ENCODE data around the gene SOWAHD.
"Not testable (repeated sequence)": the region's sequence is repeated elsewhere in the genome, so short reads cannot be mapped to it uniquely, and the experiment has no call there.

Gene SOWAHD

DNA sequence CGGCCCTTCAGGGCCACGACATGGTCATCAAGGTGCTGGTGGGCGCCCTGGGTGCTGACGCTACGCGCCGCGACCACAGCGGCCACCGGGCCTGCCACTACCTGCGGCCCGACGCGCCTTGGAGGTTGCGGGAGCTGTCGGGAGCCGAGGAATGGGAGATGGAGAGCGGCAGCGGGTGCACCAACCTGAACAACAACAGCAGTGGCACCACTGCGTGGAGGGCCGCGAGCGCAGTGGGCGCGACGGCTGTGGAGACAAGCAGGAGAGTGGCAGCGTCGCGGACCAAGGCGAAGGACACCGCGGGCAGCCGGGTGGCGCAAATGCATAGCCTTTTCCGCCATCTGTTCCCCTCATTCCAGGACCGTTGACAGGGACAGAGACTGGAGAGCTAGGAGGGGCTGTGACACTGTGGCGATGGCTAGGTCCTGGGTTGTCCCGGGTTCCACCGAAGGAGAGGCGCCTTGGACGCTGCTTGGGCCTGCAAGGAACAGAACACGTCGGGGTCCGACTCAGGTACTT, 919 bp downstream of the SOWAHD start:
- DNase-seq, result no peak

DNA sequence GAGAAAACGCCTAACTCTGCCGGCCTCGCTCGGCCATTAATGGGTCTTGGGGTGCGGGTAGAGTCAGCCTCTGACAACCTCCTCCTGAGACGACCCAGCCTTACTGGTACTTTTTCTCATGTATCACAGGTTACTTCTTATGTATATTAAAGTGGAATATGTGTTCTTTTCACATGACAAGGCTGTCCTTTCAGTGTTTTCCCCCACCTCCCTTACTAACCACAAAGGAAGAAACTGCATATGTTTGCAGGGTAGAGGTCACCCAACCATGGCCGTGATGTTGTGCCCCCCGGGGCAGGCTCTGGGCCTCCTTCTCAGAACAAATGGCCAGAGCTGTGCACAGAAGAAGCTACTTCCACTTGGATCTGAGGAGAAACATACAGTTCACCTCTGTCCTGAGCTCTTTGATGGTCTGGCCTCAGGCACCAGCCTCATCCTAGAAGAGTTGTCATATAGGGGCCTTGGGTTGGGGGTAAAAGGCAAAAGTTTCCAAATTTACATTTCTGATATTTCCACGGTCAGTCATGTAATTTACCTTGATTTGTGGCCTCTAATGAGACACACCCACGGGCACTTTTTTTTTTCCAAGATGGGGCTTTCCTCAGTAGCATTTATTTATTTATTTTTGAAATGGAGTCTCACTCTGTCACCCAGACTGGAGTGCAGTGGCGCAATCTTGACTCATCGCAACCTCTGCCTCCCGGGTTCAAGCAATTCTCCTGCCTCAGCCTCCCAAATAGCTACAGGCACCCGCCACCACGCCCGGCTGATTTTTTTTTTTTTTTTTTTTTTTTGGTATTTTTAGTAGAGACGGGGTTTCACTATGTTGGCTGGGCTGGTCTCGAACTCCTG, 1.9 kb downstream of the SOWAHD start:
- DNase-seq, result no peak

DNA sequence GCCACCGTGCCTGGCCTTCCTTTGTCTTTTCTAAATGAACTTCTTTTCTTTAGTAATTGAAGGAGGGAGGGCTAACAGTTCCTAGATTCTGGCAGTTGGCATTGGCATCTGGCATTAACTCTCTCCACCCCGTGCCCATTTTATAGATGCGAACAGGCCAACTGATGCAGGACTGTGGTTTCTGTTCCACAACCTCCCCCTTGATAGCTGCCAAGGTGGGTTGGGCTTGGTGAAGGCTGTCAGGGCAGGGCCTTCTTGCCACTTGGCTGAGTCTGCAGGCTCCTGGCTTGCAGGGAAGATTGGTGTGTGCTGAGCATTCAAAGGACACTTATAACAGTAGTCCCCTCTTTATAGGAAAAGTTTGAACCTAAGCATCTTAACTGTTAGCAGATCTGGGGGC, 4.3 kb downstream of the SOWAHD start:
- DNase-seq, result no peak

DNA sequence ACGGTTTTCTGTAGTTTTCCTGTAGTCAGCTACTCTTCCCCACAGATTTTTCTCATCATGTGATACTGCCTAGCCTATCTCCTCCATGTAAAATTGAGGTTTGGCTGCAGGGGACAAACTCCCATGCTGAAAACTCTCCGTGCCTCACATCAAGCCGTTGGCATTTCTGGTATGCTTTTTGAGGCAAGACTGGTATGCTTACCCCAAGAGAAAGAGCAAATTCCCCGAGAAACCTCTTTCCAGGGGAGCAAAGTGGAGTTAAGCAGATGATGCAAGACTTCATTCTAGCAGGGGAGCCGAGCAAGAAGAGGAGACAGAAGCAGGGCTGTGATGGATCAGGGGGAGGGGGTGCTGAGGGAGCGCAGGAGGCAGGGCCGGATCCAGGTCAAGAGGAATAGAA, 4.8 kb downstream of the SOWAHD start:
- DNase-seq, result no peak

DNA sequence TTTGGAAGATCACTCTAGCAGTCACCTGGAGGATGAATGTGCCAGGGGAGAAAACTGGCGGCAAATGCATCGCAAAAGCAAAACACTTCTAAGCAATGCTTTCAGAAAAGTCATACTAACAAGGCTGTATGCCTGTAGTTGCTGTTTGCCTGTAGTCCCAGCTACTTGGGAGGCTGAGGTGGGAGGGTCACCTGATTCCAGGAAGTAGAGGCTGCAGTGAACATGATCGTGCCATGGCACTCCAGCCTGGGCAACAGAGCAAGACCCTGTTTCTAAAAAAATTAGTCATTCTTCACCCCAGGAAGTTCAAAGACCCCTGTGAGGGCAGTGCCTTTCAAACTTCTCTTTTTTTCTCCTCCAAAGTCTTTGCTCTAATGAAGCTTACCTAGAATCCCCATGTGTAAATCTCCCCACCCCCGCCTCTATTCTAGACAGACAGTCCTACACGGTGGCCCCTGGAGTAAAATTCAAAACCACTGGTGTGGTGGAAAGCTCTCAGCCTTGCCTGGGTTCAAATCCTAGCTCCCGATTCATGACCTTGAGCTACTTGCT, 5.5 kb downstream of the SOWAHD start:
- DNase-seq, result no peak

DNA sequence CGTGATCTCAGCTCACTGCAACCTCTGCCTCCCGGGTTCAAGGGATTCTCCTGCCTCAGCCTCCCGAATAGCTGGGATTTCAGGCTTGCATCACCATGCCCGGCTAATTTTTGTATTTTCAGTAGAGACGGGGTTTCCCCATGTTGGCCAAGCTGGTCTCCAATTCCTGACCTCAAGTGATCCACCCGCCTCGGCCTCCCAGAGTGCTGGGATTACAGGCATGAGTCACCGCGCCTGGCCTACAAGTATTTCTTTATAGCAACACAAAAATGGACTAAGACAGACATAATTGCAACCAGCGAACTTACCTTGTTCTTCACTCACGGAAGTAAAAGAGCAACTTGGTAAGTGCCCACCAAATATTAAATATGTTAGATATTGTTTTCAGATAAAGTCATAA, 10.0 kb downstream of the SOWAHD start:
- not testable (repeated sequence) for DNase-seq

DNA sequence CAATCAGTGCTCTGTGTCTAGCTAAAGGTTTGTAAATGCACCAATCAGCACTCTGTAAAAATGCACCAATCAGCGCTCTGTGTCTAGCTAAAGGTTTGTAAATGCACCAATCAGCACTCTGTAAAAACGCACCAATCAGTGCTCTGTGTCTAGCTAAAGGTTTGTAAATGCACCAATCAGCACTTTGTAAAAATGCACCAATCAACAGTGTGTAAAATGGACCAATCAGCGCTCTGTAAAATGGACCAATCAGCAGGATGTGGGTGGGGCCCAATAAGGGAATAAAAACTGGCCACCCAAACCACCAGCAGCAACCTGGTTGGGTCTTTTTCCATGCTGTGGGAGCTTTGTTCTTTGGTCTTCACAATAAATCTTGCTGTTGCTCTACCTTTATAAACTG, 11.0 kb downstream of the SOWAHD start:
- DNase-seq, result not testable (repeated sequence)

DNA sequence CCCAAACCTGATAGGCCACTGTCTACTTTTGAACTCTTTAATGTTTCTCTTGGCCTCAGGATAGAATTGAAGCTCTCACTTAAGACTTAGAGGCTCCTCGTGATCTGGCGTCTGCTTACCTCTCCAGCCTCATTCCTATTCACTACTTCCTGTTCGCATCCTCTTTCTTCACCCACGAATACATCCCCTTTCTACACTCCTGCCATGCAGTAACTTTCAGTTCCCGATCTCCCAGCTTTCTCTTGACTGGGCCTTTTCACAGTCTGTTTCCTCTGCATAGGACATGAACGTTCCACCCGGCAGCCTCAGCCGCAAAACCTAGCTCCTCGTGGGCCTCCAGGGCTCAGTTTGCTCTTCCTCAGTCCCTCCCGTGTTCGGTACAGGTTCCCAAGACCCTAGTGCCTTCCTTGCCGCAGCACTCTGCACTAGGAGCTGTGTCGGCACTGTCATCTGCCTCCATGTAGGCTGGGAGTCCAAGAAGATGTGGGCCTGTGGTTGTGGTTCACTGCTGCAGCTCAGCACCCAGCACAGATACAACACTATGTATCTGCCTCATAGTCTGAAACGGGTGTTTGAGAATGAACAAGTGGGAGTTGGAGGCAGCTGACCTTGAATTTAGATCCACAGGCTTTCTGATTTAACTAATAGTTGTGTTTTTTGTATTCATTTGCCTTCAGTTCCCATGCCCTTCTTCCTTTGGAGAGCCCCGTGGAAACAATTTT, 17.3 kb downstream of the SOWAHD start:
- no peak for DNase-seq

DNA sequence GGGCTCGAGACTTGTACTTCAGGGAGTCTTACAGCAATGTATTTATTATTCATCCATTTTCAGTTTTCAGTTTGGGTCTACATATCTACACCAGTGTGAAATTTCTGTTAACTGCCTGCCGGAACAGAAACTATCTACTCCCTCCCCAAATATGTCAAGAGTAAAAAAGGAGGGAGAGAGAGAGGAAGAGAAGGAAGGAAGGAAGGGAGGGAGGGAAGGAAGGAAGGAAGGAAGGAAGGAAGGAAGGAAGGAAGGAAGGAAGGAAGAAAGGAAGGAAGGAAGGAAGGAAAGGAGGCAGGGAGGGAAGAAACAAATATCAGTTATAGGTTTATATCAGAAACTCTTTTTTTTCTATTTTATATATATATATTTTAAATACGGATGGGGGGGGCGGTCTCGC, 20.4 kb downstream of the SOWAHD start:
- no peak for DNase-seq

DNA sequence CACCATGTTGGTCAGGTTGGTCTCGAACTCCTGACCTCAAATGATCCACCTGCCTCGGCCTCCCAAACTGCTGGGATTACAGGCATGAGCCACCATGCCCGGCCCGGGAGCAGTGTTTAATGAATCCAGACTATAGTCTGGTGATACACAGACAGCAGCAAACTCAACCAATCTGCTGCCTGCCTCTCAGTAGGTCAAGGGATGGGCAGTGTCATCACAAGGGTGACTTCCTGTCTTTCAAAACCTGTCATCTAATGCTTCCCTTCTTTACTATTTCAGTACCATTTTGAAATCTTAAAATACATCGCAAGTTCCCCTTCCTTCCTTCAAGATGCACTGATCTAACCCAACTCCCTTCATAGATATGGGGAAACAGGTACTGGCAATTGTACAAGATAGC, 24.6 kb downstream of the SOWAHD start:
- DNase-seq, result no peak

DNA sequence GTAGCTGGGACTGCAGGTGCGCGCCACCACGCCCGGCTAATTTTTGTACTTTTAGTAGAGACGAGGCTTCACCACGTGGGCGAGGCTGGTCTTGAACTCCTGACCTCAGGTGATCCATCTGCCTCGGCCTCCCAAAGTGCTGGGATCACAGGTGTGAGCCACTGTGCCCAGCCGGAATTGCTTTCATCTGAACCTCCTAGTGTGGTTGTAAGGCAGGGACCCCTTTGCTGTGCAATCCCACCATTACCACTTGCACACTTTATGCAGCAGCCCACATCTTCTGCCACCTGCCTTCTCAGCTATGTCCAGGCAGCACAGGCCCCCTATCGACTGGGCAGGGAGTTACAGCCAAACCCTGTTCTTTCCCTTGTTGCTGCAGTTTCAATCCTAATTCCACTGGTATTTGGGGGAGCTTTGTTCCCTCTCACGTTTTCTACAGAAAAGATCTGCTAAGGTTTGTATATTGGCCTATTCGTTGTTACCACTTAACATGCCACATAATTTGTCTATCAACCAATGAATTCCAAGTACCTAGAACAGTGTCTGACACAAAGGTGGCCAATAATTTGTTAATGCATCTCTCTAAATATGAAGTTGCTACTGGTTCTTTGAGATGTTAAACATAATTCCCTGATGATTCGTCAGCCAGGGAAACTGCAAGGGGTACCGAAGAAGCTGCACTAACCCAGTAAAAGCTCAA, 26.5 kb downstream of the SOWAHD start:
- peak; percentile 29 for DNase-seq

DNA sequence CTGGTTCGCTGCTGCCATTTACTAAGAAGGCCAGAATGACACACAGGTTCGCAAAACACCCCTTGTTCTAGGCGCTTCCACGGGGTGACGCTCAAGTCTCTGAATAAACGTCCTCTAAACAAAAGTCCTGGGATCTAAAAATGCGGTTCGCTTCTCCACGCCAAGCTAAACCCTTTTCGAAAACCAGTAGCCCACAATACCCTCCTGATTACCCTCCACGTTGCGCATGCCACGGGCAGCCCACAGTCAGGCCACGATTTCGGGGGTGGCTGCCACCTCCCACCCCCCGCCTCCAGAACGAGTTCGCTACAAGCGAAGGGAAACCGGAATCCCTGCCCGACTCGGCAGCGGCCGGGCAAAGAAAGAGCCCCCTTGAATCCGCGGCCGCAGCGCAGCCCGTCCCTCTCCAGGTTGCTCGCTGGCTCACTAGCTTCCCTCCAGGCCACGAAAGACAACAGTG, 32.6 kb downstream of the SOWAHD start:
- DNase-seq, result no peak

DNA sequence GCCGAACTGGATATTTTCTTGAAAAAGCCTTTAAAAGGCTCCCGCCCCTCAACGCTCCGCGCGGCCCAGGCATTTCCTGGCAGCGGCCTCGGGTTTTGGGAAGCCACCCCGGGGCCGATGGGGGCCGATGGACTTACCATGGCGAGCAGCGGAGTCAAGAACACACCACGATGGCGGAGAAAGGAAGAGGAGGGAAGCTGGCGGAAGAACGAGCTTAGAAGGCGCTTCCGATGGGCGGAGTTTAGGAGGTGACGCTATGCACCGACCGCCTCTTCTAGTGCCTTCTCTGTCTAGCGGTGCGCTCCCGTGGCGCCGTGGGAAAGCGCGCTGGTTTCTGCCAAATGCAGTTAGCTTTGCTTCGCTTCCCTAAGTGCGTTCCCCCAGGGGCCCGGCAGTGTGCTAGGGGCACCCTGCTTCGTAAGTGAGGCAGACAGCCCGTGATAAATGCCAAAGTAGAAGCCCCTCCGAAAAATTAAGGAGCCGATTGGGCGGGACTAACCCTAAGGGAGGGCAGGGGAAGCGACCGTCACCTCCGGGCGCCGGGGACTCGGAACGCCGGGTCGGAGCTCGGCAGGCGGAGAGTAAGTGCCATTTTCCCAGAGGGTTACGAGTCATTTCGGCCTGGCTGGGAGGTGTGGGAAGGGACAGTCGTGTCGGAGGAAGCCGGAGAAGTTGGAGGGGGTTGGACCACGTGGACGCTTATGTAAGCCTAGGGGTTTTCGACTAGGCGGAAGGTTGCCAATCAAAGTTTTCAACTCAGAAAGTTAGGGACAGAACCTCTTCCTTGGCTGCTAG, 33.2 kb downstream of the SOWAHD start, which contains the start of gene RPL39:
RPL39 (minus strand) TSS at position 194 of the 795 bp plus-strand sequence; CDS start at position 140, 54 bp downstream.
- peak; percentile 79 for DNase-seq

DNA sequence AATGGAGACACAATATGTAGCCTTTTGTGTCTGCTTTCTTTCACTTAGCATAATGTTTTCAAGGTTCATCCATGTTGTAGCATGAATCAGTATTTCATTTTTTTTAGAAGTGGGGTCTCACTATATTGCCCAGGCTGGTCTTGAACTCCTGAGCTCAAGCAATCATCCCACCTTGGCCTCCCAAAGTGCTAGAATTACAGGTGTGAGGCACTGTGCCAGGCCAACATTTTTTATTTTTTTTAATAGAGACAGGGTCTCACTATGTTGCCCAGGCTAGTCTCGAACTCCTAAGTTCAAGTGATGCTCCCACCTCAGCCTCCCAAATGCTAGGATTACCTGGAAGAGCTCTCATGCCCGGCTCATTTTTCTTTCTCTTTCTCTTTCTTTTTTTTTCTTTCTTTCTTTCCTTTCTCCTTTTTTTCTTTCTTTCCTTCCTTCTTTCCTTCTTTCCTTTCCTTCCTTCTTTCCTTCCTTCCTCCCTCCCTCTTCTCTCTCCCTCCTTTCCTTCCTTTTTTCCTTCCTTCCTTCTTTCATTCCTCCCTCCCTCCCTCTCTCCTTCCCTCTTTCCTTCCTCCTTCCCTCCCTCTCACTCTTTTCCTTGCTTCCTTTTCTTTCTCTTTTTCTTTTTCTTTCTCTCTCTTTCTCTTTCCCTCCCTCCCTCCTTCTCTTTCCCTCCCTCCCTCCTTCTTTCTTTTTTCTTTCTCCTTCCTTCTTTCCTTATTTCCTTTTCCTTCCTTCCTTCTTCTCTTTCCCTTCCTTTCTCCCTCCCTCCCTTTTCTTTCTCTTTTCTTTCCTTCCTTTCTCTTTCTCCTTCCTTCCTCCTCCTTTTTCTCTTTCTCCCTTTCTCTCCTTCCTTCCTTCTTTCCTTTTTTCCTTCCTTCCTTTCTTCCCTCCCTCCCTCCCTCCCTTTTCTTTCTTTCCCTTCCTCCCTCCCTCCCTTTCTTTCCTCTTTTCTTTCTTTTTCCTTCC, 43.1 kb downstream of the SOWAHD start:
- no peak for DNase-seq

DNA sequence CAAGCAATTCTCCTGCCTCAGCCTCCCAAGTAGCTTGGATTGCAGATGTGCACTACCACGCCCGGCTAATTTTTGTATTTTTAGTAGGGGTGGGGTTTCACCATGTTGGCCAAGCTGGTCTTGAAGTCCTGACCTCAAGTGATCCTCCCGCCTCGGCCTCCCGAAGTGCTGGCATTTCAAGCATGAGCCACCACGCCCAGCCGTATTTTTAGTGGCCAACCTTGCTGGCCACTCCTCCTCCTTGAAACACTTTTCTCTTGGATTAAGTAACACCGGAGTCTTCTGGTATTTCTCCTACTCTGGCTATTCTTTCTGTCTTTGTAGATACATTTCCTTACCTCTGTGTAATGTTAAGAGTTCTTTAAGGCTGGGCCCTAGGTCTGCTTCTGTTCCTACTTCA, 44.2 kb downstream of the SOWAHD start:
- no peak for DNase-seq

DNA sequence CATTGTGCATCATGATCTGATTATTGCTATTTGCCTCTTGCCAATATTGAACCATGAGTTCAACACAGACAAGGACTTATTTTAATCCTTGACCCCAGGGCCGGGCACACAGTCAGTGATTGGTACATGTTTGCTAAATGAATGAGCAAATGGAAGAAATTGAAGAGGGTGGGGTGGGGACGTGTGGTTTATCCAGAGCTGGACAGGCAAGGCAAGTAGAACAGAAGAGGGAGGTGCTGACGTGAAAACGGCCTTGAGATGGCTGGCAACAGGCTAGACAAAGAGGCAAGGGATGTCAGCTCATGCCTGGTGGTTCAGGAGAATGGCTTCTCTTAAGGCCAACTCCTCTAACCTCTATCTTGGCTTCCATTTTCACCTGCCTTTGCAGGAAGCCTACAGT, 50.1 kb downstream of the SOWAHD start:
- not testable (repeated sequence) for DNase-seq

DNA sequence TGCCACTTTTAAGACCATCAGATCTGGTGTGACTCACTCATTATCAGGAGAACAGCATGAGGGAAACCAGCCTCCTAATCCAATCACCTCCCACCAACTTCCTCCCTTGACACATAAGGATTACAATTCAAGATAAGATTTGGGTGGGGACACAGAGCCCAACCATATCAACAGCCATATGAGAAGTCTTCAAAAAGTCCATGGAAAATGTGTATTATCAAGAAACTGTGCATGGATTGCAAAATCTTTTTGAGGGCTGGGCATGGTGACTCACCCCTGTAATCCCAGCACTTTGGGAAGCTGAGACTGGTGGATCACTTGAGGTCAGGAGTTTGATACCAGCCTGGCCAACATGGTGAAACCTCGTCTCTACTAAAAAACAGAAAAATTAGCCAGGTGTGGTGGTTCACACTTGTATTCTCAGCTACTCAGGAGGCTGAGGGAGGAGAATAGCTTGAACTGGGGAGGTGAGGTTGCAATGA, 50.8 kb downstream of the SOWAHD start:
- no peak for DNase-seq
